ENCODE measurements around the gene EFHB.

DNA sequence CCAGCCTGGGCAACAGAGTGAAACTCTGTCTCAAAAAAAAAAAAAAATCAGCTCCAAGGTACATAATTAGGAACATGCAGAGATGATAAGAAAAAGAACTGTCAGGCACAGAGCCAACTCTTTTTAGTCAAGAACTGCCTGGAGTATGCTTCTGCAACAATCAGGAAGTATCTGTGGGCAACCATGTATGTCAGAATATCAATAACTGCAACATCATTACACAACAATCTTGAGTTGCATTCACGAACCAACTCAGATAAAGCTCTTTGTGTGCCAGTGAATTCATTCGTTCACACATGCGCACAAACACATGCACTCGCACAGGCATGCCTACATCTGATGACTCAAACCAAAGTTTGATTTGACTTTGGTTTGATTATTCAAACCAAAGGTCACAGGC lies 32.1 kb downstream of the EFHB start:
- TF ChIP-seq, protein P1, sequence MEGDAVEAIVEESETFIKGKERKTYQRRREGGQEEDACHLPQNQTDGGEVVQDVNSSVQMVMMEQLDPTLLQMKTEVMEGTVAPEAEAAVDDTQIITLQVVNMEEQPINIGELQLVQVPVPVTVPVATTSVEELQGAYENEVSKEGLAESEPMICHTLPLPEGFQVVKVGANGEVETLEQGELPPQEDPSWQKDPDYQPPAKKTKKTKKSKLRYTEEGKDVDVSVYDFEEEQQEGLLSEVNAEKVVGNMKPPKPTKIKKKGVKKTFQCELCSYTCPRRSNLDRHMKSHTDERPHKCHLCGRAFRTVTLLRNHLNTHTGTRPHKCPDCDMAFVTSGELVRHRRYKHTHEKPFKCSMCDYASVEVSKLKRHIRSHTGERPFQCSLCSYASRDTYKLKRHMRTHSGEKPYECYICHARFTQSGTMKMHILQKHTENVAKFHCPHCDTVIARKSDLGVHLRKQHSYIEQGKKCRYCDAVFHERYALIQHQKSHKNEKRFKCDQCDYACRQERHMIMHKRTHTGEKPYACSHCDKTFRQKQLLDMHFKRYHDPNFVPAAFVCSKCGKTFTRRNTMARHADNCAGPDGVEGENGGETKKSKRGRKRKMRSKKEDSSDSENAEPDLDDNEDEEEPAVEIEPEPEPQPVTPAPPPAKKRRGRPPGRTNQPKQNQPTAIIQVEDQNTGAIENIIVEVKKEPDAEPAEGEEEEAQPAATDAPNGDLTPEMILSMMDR (IDR thresholded peaks at IDR 0.05; ENCODE audit: low read depth, low read length) = no peak
- no peak for TF ChIP-seq EZH2phosphoT487 (IDR thresholded peaks at IDR 0.05; ENCODE audit: low read depth)

All from OCI-LY3 (cell line).